Tongue (tissue), 2 donors: ENCODE measurements around the gene NOL6. TPM values are rescaled to one million over a fixed set of nuclear protein-coding genes. Genes with fewer than 3 reads are reported as not detected.
"Not testable (repeated sequence)": the region's sequence is repeated elsewhere in the genome, so short reads cannot be mapped to it uniquely, and the experiment has no call there.

ENCODE experiments used
- DNase-seq: peaks from one replicate; pipeline ENCODE4 v3.0.0-alpha.2; 2015
- total RNA-seq: library from RNA; depleted of rRNA; stranded (reverse); fragments of >200 nt; gene quantifications from one replicate; pipeline ENCODE4 v1.2.3, GENCODE V29; 2014

Gene NOL6, protein sequence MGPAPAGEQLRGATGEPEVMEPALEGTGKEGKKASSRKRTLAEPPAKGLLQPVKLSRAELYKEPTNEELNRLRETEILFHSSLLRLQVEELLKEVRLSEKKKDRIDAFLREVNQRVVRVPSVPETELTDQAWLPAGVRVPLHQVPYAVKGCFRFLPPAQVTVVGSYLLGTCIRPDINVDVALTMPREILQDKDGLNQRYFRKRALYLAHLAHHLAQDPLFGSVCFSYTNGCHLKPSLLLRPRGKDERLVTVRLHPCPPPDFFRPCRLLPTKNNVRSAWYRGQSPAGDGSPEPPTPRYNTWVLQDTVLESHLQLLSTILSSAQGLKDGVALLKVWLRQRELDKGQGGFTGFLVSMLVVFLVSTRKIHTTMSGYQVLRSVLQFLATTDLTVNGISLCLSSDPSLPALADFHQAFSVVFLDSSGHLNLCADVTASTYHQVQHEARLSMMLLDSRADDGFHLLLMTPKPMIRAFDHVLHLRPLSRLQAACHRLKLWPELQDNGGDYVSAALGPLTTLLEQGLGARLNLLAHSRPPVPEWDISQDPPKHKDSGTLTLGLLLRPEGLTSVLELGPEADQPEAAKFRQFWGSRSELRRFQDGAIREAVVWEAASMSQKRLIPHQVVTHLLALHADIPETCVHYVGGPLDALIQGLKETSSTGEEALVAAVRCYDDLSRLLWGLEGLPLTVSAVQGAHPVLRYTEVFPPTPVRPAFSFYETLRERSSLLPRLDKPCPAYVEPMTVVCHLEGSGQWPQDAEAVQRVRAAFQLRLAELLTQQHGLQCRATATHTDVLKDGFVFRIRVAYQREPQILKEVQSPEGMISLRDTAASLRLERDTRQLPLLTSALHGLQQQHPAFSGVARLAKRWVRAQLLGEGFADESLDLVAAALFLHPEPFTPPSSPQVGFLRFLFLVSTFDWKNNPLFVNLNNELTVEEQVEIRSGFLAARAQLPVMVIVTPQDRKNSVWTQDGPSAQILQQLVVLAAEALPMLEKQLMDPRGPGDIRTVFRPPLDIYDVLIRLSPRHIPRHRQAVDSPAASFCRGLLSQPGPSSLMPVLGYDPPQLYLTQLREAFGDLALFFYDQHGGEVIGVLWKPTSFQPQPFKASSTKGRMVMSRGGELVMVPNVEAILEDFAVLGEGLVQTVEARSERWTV
- 19.7 TPM for total RNA-seq

GRCh38 chr9:33473643-33474352, at the start of gene NOL6:
Gene NOL6, minus strand, starts transcription at chr9:33473924. Its CDS starts 82 bp downstream, at chr9:33473842.
- peak; percentile 100 for DNase-seq

- not testable (repeated sequence) for DNase-seq
These were observed 48.1 kb upstream of the NOL6 start for GRCh38 chr9:33521861-33522260.

DNA sequence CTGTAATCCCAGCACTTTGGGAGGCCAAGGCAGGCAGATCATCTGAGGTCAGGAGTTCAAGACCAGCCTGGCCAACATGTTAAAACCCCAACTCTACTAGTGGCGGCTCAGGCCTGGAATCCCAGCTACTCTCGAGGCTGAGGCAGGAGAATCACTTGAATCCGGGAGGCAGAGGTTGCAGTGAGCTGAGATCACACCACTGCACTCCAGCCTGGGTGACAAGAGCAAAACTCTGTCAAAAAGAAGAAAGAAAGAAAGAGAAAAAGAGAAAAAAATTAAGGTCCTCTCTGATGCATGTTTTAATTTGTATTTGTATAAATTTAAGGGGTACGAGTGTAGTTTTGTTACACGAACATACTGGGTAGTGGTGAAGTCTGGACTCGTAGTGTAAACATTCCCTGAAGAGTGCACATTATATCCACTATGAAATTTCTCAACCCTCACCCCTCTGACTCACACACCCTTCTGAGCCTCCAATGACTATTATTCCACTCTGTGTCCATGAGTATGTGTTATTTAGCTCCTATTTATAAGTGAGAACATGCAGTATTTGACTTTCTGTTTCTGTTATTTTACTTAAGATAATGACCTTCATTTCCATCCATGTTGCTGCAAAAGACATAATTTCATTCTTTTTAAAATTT, 44.3 kb upstream of the NOL6 start:
- DNase-seq: not testable (repeated sequence)

DNA sequence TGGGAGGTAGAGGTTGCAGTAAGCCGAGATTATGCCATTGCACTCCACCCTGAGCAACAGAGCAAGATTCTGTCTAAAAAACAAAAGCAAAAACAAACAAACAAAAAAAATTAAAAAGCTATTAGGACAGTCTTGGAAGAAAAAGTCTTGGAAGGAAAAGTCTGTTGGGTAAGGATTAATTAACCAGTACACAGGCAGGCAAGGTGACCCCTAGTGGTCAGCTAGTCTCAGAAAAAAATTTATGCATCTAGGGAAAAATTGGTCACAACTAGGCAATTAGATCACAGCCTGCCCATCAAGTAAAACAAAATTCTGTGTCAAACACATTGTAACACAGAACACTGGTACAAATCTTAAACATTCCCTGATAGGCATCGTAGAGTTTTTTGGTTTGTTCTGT, 43.6 kb upstream of the NOL6 start:
- DNase-seq: peak; percentile 27

DNA sequence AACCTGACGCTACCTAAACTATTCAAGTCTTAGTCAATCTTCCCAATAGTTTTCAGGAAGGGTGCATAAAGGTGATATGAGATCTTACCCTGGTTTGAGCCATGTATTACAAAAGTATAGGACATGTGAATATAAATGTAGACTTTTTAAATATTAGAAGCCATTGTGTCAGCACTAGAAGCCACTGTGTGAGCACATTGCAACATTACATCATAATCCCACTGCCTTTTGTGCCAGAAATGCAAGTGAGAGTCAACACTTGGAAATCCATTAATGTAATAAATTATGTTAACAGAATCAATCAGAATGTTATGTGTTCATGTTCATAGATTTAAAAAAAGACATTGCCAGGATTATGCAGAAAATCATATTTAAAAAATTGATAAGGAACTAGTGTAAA, 42.7 kb upstream of the NOL6 start:
- DNase-seq: not testable (repeated sequence)

DNA sequence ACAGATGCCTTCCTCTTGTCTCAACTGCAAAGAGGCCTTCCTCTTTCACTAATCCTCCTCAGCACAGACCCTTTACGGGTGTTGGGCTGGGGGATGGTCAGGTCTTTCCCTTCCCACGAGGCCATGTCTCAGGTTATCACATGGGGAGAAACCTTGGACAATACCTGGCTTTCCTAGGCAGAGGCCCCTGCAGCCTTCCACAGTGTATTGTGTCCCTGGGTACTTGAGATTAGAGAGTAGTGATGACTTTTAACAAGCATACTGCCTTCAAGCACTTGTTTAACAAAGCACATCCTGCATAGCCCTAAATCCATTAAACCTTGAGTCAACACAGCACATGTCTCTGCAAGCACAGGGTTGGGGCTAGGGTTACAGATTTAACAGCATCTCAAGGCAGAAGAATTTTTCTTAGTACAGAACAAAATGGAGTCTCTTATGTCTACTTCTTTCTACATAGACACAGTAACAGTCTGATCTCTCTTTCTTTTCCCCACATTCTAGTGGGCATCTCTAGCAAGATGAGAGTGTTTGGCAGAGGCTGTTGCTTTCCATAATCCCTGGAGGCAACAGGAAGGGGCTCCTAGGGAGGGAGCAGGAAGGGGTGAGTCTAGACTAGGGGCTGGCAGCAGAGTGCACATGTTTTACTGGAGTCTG, 41.7 kb upstream of the NOL6 start:
- not testable (repeated sequence) for DNase-seq

DNA sequence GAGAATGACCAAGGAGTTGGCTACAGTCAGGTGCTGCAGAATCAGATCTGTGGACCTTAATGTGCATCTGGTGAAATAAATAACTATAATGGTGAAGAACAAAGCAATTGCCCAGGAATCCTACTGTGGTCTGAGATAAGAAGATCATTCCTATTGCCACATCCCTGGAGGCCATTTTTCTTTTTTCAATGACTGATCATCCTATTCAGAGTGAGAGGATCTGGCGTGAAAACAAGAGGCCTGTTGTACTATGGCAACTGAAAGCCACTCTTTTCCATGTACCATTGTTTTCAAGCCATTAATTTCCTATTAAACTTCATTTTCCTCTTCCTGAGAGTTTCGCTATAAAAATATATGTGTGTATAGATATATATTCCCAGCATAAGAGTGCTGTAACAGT, 38.8 kb upstream of the NOL6 start:
- DNase-seq: not testable (repeated sequence)

GRCh38 chr9:33511184-33511517, 37.4 kb upstream of the NOL6 start:
- not testable (repeated sequence) for DNase-seq

DNA sequence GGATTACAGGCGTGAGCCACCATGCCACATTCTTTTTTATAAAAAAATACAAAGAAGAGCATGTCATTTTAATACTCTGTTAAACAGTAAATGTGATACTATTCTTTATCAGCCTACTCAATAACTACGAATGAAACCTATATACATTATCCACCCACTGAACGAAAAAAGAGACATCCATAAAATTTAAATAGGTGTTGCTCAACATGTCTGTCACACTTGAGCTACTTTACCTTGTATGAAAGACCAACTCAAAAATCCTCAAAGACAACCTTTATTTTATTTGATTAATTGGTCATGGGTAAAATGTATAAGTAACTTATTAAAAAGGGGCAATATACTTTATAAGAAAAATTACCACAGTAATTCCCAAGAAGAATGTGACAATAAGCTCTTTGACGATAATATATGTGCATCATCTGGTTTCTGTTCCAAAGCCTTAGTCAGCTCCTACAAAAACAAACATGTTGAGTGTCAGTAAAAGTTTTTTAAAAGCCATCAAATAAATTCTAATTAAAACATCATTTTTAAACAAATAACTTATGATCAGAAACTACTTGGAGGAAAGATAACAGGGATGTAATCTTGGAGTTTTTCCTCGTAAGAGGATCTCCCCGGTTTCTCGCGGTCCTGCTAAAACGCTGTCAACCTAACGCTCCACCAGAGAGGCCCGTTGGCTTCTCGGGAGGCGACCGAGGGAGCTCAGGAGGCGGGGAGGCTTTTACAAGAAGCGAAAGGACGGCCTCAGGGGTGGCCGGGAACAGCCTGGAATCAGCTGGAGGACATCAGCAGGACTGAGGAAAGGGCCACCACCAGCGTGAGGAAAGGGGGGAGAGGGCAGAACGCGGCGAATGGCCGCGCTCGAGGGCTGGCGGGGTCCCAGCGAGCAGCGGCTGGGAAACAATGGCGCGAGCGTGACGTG, 36.8 kb upstream of the NOL6 start:
- peak; percentile 82 for DNase-seq

- no peak for DNase-seq
These were observed 33.1 kb upstream of the NOL6 start for GRCh38 chr9:33506626-33507370.

GRCh38 chr9:33498387-33498786, 24.7 kb upstream of the NOL6 start:
- DNase-seq: peak; percentile 5

- DNase-seq: not testable (repeated sequence)
These were observed 20.1 kb upstream of the NOL6 start for GRCh38 chr9:33493819-33494218.

DNA sequence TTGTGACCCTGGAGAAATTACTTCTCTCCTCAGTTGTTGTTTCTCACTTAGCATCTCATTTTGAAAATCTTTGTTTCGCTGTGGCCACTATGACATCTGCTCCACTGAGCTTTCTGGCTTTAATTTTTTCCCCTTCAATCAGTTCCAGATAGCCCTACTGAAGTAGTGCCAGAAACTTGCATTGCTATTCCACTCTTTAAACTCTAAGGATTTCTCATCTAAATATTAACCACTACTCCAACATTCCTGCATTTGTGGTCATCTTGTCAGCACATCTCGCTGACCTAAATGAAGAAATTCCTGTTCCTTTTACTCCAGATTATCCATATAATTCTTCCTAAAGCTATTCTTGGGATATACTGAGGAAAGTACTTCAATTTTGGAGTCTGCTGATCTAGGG, 15.3 kb upstream of the NOL6 start:
- DNase-seq: no peak

DNA sequence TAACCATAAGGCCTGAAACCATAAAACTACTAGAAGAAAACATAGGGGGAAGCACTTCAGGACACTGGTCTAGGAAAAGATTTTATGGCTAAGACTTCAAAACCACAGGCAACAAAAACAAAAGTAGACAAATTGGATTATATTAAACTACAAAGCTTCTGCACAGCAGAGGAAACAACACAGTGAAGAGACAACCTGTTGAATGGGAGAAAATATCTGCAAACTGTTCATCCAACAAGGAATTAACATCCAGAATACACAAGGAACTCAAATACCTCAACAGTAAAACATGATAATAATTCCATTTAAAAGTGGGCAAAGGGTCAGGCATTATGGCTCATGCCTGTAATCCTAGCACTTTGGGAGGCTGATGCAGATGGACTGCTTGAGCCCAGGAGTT, 11.6 kb upstream of the NOL6 start:
- DNase-seq: not testable (repeated sequence)

DNA sequence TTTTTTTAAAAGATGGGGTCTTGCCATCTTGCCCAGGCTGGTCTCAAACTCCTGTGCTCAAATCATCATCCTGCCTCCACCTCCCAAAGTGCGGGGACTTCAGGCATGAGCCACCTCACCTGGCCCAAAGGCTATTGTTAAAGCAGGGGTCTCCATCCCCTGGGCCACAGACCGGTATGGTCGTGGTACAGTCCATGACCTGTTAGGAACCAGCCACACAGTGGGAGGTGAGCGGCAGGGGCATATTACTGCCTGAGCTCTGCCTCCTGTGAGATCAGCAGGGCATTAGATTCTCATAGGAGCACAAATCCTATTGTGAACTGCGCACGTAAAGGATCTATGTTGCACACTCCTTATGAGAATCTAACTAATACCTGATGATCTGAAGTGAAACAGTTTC, 7.3 kb upstream of the NOL6 start:
- no peak for DNase-seq

DNA sequence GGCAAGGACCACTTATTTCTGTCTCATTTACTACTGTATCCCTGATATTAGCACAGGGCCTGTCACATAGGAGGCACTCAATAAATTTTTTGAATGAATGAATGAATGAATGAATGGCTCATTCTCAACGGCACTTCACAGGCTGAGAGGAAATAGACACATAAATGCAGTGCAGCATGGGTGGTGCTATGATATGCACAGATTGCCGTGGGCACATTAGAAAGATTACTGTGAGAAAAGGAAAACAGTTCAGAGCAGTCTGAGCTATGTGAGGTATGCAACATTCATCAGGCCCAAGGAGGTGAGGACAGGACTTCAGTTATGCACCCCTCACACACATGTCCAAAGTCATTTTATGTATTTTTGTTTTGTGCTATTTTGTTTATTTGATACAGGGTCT, 6.4 kb upstream of the NOL6 start:
- no peak for DNase-seq

DNA sequence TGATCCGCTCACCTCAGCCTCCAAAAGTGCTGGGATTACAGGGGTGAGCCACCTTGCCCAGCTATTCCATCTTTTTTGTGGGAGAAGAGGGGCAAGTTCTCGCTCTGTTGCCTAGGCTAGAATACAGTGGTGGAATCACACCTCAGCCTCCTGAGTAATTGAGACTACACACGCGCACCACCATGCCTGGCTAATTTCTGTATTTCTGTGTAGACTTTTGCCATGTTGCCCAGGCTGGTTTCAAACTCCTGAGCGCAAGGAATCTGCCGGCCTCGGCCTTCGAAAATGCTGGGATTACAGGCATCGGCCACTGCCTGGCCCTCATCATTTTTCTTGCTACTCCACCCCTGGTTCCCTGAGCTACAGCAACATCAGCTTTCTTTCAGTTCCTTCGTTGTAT, 2.8 kb upstream of the NOL6 start:
- DNase-seq: no peak

DNA sequence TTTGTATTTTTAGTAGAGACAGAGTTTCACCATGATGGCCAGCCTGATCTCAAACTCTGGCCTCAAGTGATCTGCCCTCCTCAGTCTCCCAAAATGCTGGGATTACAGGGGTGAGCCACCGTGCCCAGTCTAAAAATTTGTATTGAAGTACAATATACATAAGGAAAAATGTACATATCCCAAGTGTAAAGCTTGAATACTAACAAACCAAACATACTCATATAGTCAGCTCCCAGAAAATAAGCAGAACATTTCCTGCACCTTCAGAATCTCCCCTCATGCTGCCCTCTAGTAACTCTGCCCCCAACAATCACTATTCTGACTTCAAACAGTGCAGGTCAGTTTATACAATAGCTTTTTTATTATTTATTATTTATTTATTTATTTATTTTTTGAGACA, 1.6 kb upstream of the NOL6 start:
- no peak for DNase-seq
